GM13977 (cell line): ENCODE data around the gene SLC10A7.

Experiments used
- DNase-seq: peaks from one replicate; pipeline ENCODE4 v3.0.0; 2012; ENCODE audit warnings: low spot score
- in situ Hi-C: fragments of 300-500 bp; cut with MboI; formaldehyde crosslinking; loops from one replicate; pipeline ENCODE4 v1.12.0; 2022; ENCODE audit warnings: low sequenced_read_pairs, low pct_unique_long_range_greater_than_20kb, mixed read lengths, inconsistent platforms; ENCODE audit not compliant: unreplicated experiment
- TF ChIP-seq, protein P1 (sequence below): IDR thresholded peaks from 2 replicates; pipeline ENCODE4 v1.5.1; 2012; ENCODE audit warnings: mild to moderate bottlenecking, control low read depth; ENCODE audit not compliant: insufficient read depth; ENCODE audit errors: extremely low read depth, missing control alignments

SLC10A7 gene

DNA sequence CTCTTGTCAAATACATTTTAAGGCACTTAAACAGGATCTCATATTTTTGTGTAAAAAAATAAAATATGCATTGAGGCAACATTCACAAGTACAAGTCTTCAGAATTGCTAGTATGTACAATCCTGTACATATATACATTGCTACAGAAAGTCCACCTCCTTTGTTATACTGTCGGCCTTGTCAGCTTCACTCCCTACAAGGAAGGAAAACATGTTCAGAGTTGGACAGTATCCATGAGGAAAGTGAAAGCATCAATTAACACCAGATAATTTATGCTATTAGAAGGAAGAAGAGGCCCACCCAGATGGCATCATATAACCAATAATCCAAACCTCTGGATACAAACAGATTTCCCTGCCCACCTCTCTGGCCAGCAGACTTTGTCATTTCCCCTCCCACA lies 265.4 kb downstream of the SLC10A7 start:
- in situ Hi-C loops = no loop called here
- DNase-seq = no peak
- TF ChIP-seq, protein P1, sequence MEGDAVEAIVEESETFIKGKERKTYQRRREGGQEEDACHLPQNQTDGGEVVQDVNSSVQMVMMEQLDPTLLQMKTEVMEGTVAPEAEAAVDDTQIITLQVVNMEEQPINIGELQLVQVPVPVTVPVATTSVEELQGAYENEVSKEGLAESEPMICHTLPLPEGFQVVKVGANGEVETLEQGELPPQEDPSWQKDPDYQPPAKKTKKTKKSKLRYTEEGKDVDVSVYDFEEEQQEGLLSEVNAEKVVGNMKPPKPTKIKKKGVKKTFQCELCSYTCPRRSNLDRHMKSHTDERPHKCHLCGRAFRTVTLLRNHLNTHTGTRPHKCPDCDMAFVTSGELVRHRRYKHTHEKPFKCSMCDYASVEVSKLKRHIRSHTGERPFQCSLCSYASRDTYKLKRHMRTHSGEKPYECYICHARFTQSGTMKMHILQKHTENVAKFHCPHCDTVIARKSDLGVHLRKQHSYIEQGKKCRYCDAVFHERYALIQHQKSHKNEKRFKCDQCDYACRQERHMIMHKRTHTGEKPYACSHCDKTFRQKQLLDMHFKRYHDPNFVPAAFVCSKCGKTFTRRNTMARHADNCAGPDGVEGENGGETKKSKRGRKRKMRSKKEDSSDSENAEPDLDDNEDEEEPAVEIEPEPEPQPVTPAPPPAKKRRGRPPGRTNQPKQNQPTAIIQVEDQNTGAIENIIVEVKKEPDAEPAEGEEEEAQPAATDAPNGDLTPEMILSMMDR = no peak

DNA sequence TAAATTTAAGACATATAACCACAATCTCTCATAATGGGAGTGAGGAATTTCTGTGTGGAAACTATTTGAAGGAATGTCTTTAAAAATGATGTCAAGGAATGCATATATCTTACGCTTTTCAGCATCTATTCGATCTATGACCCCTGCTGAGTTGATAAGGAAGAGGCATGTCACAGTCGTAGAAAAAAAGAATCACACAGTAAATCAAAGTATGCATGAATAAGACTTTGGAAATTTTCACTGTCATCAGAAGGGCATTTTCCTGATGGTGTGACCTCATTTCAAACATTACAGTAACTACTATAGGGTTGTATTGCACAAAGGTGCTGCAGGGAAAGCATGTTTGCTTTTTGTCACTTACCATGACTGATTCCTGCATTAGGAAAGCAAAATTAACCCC lies 265.9 kb downstream of the SLC10A7 start:
- TF ChIP-seq, protein P1 = no peak
- no peak for DNase-seq
- in situ Hi-C loops = no loop called here

DNA sequence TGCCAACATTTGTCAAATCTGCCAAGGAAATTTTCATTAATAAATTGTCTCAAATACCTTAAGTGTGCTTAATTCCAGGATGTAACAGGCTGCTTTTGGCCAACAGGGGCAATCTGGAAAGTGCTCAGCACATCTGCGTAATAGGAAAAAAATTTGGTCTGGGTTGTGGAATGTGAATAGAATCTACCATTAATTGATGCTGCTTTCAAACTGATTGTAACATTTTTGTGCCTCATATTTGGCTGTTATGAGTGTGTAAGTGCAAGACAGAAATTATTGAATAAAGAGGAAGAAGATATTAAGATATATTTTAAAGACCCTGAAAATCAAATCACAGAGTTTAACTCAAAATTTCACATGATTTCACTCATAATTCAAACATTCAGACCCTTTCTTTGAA lies 266.3 kb downstream of the SLC10A7 start:
- DNase-seq = no peak
- TF ChIP-seq, protein P1 = no peak
- in situ Hi-C loops = no loop called here

DNA sequence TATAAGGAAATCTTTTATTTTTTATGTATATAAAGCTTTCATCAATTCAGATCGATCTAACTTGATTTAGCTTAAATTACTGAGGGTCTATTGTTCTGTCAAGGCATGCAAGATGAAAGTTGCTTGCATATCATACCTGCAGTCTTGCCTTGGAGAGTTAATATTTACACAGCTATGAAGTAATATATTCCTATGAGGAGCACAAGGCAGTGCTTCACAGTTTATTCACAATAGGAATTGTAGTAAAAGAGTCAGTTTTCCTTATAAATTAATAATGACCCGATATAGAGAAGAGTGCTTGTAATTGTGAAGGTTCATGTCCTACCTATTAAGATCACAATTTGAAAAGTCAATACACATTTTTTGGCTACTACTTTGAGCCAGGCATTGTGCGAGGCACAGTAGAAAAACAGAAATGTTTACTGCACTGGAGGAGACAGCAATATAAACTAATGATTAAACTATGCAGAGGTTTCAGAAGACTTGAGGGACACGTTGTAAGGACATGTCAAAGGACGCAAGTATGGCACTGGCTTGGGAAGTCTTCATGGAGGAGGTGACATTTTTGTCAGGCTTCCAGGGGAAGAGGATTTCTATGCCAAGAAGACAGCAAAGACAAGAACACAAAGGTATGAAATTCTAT lies 268.6 kb downstream of the SLC10A7 start:
- in situ Hi-C loops = no loop called here
- TF ChIP-seq, protein P1 = no peak
- no peak for DNase-seq

DNA sequence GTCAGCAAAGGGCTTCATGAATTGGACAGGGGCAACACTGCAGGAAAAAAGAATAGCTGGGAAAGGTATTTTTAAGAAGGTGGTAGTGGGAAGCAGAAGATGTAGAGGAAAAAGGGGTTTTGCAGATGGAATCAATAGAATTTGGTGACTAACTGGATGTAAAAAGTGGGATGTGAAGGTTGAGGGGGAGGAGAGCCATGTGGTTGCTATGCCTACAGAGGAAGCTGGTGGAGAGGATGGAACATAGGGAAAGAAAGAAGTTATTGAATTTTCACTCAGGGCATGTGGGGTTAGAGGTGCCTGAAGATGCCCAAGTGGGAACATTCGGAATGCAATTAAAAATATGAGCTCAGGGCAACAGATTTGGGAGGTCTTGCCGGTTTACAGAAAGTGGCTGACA lies 274.4 kb downstream of the SLC10A7 start:
- in situ Hi-C loops = no loop called here
- DNase-seq = no peak
- TF ChIP-seq, protein P1 = no peak

DNA sequence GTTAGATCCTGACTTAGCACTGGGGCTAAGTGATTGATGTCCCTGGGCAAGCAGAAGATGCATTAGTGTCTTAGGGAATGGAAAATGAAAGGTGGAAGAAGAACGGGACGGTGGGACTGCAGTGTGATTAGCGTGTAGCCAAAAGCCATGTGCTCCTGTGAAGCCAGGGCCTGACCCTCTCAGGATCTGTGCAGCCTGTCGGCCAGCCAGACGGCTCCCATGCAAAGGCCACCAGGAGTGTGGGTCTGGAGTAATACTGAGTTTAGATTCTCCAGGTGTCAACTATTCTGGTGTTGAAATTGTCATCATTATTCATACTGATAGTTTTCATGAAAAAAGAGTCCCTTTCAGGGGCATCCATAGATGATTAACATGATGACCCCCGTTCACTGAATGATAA lies 275.4 kb downstream of the SLC10A7 start:
- no peak for DNase-seq
- TF ChIP-seq, protein P1 = no peak
- in situ Hi-C loops = no loop called here
